C4-2B (cell line): ENCODE data around the gene SLC25A21.

ENCODE experiments used
- CTCF ChIP-seq: fragments of 450-650 bp; conservative IDR thresholded peaks from 2 replicates; pipeline ENCODE4 v1.5.1; 2017; ENCODE audit warnings: mild to moderate bottlenecking
- ZFX ChIP-seq: fragments of 450-650 bp; IDR thresholded peaks from 2 replicates; pipeline ENCODE4 v1.6.1; 2017

- TF ChIP-seq CTCF (no peak), ZFX (no peak)
These were observed 221.0 kb downstream of the SLC25A21 start for GRCh38 chr14:36951380-36951911.
